ENCODE measurements around the gene ITK. TPM values are rescaled to one million over a fixed set of nuclear protein-coding genes. Genes with fewer than 3 reads are reported as not detected.

ITK gene
- total and polyA plus RNA-seq, 2 experiments from 2014 or later: not detected

GRCh38 chr5:157267025-157267424 lies 86.4 kb downstream of the ITK start:
- no peak for TF ChIP-seq CTCF (IDR thresholded peaks at IDR 0.05; ENCODE audit: low read depth, low read length)
- Histone ChIP-seq H3K27me3 (no peaks in the 10 kb centered on the region), H3K4me3 (peak overlapping the region; percentile 50), H3K4me1 (ENCODE audit: low read depth) (peaks cover 54% of the 10 kb centered on the region), H3K27ac (peak overlapping the region; percentile 59), H3K9me3 (ENCODE audit: low read depth) (no peaks in the 10 kb centered on the region), H3K36me3 (no peaks in the 10 kb centered on the region)
- DNase-seq (ENCODE audit: low read depth in 1 of 2, low spot score in 1 of 2): no peak

GRCh38 chr5:157267761-157268480 lies 87.3 kb downstream of the ITK start:
- peak overlapping the region; percentile 59 for H3K27ac ChIP-seq
- DNase-seq (ENCODE audit: low read depth in 1 of 2, low spot score in 1 of 2): no peak
- no peaks in the 10 kb centered on the region for H3K9me3 ChIP-seq (ENCODE audit: low read depth)
- H3K27me3 ChIP-seq: no peaks in the 10 kb centered on the region
- H3K4me1 ChIP-seq (ENCODE audit: low read depth): peaks cover 60% of the 10 kb centered on the region
- H3K4me3 ChIP-seq: peak overlapping the region; percentile 50
- no peak for TF ChIP-seq CTCF (IDR thresholded peaks at IDR 0.05; ENCODE audit: low read depth, low read length)
- H3K36me3 ChIP-seq: no peaks in the 10 kb centered on the region

GRCh38 chr5:157269165-157269671 lies 88.6 kb downstream of the ITK start:
- H3K27ac ChIP-seq: peak overlapping the region; percentile 59

GRCh38 chr5:157269761-157270272 lies 89.2 kb downstream of the ITK start:
- no peaks in the 10 kb centered on the region for H3K9me3 ChIP-seq (ENCODE audit: low read depth)
- H3K36me3 ChIP-seq: no peaks in the 10 kb centered on the region
- H3K4me1 ChIP-seq (ENCODE audit: low read depth): peaks cover 62% of the 10 kb centered on the region
- H3K4me3 ChIP-seq: no peak overlapping the region
- H3K27ac ChIP-seq: peak overlapping the region; percentile 59
- no peaks in the 10 kb centered on the region for H3K27me3 ChIP-seq
- TF ChIP-seq CTCF (IDR thresholded peaks at IDR 0.05; ENCODE audit: low read depth, low read length): no peak
- no peak for DNase-seq (ENCODE audit: low read depth in 1 of 2, low spot score in 1 of 2)

More at GRCh38 chr5:157269165-157269671, 88.6 kb downstream of the ITK start:
- H3K4me3 ChIP-seq: no peak overlapping the region
- H3K9me3 ChIP-seq (ENCODE audit: low read depth): no peaks in the 10 kb centered on the region
- no peak for TF ChIP-seq CTCF (IDR thresholded peaks at IDR 0.05; ENCODE audit: low read depth, low read length)
- no peaks in the 10 kb centered on the region for H3K36me3 ChIP-seq
- no peak for DNase-seq (ENCODE audit: low read depth in 1 of 2, low spot score in 1 of 2)
- peaks cover 60% of the 10 kb centered on the region for H3K4me1 ChIP-seq (ENCODE audit: low read depth)
- no peaks in the 10 kb centered on the region for H3K27me3 ChIP-seq

GRCh38 chr5:157270771-157271170 lies 90.1 kb downstream of the ITK start:
- no peak for TF ChIP-seq CTCF (IDR thresholded peaks at IDR 0.05; ENCODE audit: low read depth, low read length)
- Histone ChIP-seq H3K9me3 (ENCODE audit: low read depth) (no peaks in the 10 kb centered on the region), H3K4me1 (ENCODE audit: low read depth) (peaks cover 65% of the 10 kb centered on the region), H3K4me3 (no peak overlapping the region), H3K27me3 (no peaks in the 10 kb centered on the region), H3K27ac (no peak overlapping the region), H3K36me3 (no peaks in the 10 kb centered on the region)
- no peak for DNase-seq (ENCODE audit: low read depth in 1 of 2, low spot score in 1 of 2)
